CD14-positive monocyte (primary cell): ENCODE results near the gene LAMB4. TPM values are rescaled to one million over a fixed set of nuclear protein-coding genes. Genes with fewer than 3 reads are reported as not detected.

ENCODE experiments used
- DNase-seq, 3 donors: peaks; one replicate each; pipeline ENCODE4 v3.0.0-alpha.2; 2011 to 2022
- H2AFZ ChIP-seq: 2 replicates; pipeline ENCODE4 v1.6.0; 2012; ENCODE audit warnings: mild to moderate bottlenecking, low read depth, low read length, inconsistent platforms; ENCODE audit not compliant: insufficient read depth, poor library complexity, severe bottlenecking
- H3K27ac ChIP-seq, 2 donors: 1 replicate in 1 of 2; 2 replicates in 1 of 2; pipeline ENCODE4 v1.5.1; 2012 to 2013; ENCODE audit warnings: low read length in 2 of 2, control low read depth in 1 of 2, inconsistent platforms in 1 of 2, low read depth in 1 of 2, mild to moderate bottlenecking in 1 of 2
- H3K27me3 ChIP-seq, 2 donors: one replicate each; pipeline versions ENCODE4 v1.6.0 to v1.6.1; 2011 to 2013; ENCODE audit warnings: low read length in 2 of 2; ENCODE audit not compliant: control insufficient read depth in 2 of 2, insufficient read depth in 2 of 2
- H3K36me3 ChIP-seq, 2 donors: replicated peaks in 1 of 2; 1 replicate in 1 of 2; 2 replicates in 1 of 2; pipeline versions ENCODE4 v1.5.1 to v1.6.1; 2012 to 2013; ENCODE audit warnings: low read length in 2 of 2, control low read depth in 1 of 2, inconsistent platforms in 1 of 2, mild to moderate bottlenecking in 1 of 2; ENCODE audit not compliant: insufficient read depth in 2 of 2, control insufficient read depth in 1 of 2
- H3K4me1 ChIP-seq, 2 donors: 1 replicate in 1 of 2; 2 replicates in 1 of 2; pipeline versions ENCODE4 v1.5.1 to v1.6.1; 2012 to 2013; ENCODE audit warnings: low read length in 2 of 2, control low read depth in 1 of 2, inconsistent platforms in 1 of 2, mild to moderate bottlenecking in 1 of 2, moderate library complexity in 1 of 2; ENCODE audit not compliant: insufficient read depth in 2 of 2, control insufficient read depth in 1 of 2
- H3K4me2 ChIP-seq: replicated peaks from 2 replicates; pipeline ENCODE3; 2012; ENCODE audit warnings: low read length, moderate library complexity, mild to moderate bottlenecking; ENCODE audit not compliant: poor library complexity, severe bottlenecking; ENCODE audit errors: extremely low read depth
- H3K4me3 ChIP-seq, 3 experiments: fragments of 200-600 bp in 1 of 3; sonication (generic) in 1 of 3; replicated peaks in 1 of 3; 1 replicate in 2 of 3; 2 replicates in 1 of 3; pipeline ENCODE4 v1.5.1; 2011 to 2013; ENCODE audit warnings: low read length in 3 of 3, mild to moderate bottlenecking in 3 of 3, control low read depth in 2 of 3, low read depth in 2 of 3, inconsistent platforms in 1 of 3, moderate library complexity in 1 of 3
- H3K79me2 ChIP-seq: 2 replicates; pipeline ENCODE4 v1.6.0; 2012; ENCODE audit warnings: mild to moderate bottlenecking, control low read depth, inconsistent platforms, low read length, moderate library complexity; ENCODE audit not compliant: insufficient read depth
- H3K9ac ChIP-seq: 2 replicates; pipeline ENCODE4 v1.6.0; 2017; ENCODE audit warnings: low read length, mild to moderate bottlenecking; ENCODE audit not compliant: insufficient read depth, poor library complexity, severe bottlenecking
- H3K9me3 ChIP-seq, 2 donors: replicated peaks in 1 of 2; 1 replicate in 1 of 2; 2 replicates in 1 of 2; pipeline versions ENCODE4 v1.5.1 to v1.6.1; 2012 to 2013; ENCODE audit warnings: low read length in 2 of 2, control low read depth in 1 of 2; ENCODE audit not compliant: control insufficient read depth in 1 of 2, insufficient read depth in 1 of 2
- H4K20me1 ChIP-seq: 2 replicates; pipeline ENCODE4 v1.6.0; 2012; ENCODE audit warnings: mild to moderate bottlenecking, low read length, control low read depth, moderate library complexity; ENCODE audit not compliant: insufficient read depth
- H3K27ac Mint-ChIP-seq, 7 donors: one replicate each; pipeline ENCODE4 v1.8.0; 2020; ENCODE audit warnings: mild to moderate bottlenecking in 7 of 7, mixed read lengths in 7 of 7, moderate library complexity in 6 of 7, inconsistent platforms in 2 of 7
- H3K27me3 Mint-ChIP-seq, 3 donors: one replicate each; pipeline ENCODE4 v1.8.0; 2021 to 2022; ENCODE audit warnings: low read depth in 3 of 3, mild to moderate bottlenecking in 3 of 3, mixed read lengths in 3 of 3, moderate library complexity in 3 of 3, inconsistent platforms in 1 of 3
- H3K36me3 Mint-ChIP-seq, 2 donors: one replicate each; pipeline ENCODE4 v1.8.0; 2020; ENCODE audit warnings: mixed read lengths in 2 of 2, inconsistent platforms in 1 of 2, mild to moderate bottlenecking in 1 of 2
- H3K4me1 Mint-ChIP-seq: one replicate; pipeline ENCODE4 v1.8.0; 2020; ENCODE audit warnings: mild to moderate bottlenecking, mixed read lengths
- H3K4me3 Mint-ChIP-seq, 2 donors: one replicate each; pipeline ENCODE4 v1.8.0; 2020; ENCODE audit warnings: mild to moderate bottlenecking in 2 of 2, mixed read lengths in 2 of 2, moderate library complexity in 1 of 2
- H3K9me3 Mint-ChIP-seq, 7 donors: one replicate each; pipeline ENCODE4 v1.8.0; 2020 to 2022; ENCODE audit warnings: mixed read lengths in 7 of 7, mild to moderate bottlenecking in 6 of 7, moderate library complexity in 6 of 7, inconsistent platforms in 2 of 7
- WGBS: methylation state at CpG from one replicate; pipeline ENCODE4 v1.1.5; 2013; ENCODE audit warnings: missing lambda C conversion rate; ENCODE audit not compliant: insufficient coverage; 5-methylcytosine and 5-hydroxymethylcytosine counted together
- intact Hi-C, 2 donors: fragments of 100-400 bp; cut with micrococcal nuclease; formaldehyde crosslinking; loops; one replicate each; pipeline versions ENCODE4 v1.15.0 to v1.15.1; 2023
- polyA plus RNA-seq, 3 donors: library from polyadenylated mRNA; depleted of rRNA in 1 of 3; unstranded in 2 of 3; stranded (reverse) in 1 of 3; fragments of 300-500 nt in 2 of 3; fragments of >200 nt in 1 of 3; fragmentation: Illumina TruSeq in 2 of 3; gene quantifications; 1 replicate in 2 of 3; 2 replicates in 1 of 3; pipeline ENCODE4 v1.2.3, GENCODE V29; 2012 to 2021
- TF ChIP-seq, protein P1 (sequence below): fragments of 200-600 bp; IDR thresholded peaks from one replicate; pipeline ENCODE4 v1.8.0; 2022; ENCODE audit warnings: antibody characterized with exemption, mild to moderate bottlenecking

The LAMB4 gene
- polyA plus RNA-seq, 3 donors: not detected

DNA sequence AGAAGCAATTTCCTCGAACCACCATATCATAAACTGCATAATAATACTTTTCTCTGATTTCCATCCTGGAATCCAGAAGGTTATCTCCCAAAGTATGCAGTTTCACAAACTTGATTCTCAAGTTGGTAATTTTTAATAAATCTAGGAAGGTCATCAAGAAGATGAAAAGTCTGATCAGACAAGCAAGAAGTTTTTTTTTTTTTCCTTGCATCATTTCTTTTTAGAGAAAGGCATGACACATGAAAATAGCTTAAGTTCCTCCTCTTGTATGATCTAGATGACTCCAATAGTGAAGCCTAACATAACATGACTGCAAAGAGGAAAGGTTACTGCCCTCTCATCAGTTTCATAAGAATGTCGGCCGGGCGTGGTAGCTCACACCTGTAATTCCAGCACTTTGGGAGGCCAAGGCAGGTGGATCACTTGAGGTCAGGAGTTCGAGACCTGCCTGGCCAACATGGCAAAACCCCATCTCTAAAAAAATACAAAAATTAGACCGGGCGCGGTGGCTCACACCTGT is 149.4 kb downstream of the LAMB4 start:
- Mint-ChIP-seq H3K36me3 (no peaks in the 10 kb centered on the region), H3K27me3 (peaks cover 0 to 2% (median 0%) of the 10 kb centered on the region in 3 donors), H3K4me1 (no peaks in the 10 kb centered on the region), H3K27ac (no peak overlapping the region), H3K9me3 (peaks cover 0 to 7% (median 0%) of the 10 kb centered on the region in 7 donors), H3K4me3 (no peak overlapping the region)
- H3K9me3 ChIP-seq: no peaks in the 10 kb centered on the region
- H3K79me2 ChIP-seq: no peaks in the 10 kb centered on the region
- intact Hi-C loops: no loop called here
- 100% methylated on average over 7 of the region's 8 CpGs for WGBS
- no peak overlapping the region for H3K4me3 ChIP-seq
- TF ChIP-seq, protein P1, sequence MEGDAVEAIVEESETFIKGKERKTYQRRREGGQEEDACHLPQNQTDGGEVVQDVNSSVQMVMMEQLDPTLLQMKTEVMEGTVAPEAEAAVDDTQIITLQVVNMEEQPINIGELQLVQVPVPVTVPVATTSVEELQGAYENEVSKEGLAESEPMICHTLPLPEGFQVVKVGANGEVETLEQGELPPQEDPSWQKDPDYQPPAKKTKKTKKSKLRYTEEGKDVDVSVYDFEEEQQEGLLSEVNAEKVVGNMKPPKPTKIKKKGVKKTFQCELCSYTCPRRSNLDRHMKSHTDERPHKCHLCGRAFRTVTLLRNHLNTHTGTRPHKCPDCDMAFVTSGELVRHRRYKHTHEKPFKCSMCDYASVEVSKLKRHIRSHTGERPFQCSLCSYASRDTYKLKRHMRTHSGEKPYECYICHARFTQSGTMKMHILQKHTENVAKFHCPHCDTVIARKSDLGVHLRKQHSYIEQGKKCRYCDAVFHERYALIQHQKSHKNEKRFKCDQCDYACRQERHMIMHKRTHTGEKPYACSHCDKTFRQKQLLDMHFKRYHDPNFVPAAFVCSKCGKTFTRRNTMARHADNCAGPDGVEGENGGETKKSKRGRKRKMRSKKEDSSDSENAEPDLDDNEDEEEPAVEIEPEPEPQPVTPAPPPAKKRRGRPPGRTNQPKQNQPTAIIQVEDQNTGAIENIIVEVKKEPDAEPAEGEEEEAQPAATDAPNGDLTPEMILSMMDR: no peak
- DNase-seq: no peak
- no peaks in the 10 kb centered on the region for H3K36me3 ChIP-seq
- no peaks in the 10 kb centered on the region for H4K20me1 ChIP-seq
- no peak overlapping the region for H3K4me2 ChIP-seq
- no peak overlapping the region for H3K27ac ChIP-seq
- H3K9ac ChIP-seq: no peak overlapping the region
- H3K4me1 ChIP-seq: no peaks in the 10 kb centered on the region
- no peak overlapping the region for H2AFZ ChIP-seq
- H3K27me3 ChIP-seq: no peaks in the 10 kb centered on the region

DNA sequence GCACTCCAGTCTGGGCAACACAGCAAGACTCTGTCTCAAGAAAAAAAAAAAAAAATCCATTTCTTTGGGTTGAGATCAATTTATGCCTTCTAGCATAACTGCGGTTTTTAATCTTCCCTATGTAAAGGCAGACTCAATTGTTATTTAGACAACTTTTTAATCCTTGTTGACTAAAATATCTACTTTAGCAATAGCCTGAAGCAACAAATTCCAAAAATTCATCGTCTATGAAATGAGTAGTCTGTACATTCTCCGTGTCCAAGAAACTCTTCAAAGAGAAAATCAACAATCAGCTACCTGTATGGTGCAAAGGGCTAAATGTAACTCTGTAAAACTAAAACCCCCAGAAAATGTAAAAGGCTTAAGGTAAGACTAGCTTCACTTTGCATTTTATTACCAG is 150.0 kb downstream of the LAMB4 start:
- whole genome bisulfite sequencing: no CpG with 5 or more reads among the region's 3 CpGs
- no peak overlapping the region for H3K9ac ChIP-seq
- no peaks in the 10 kb centered on the region for H3K36me3 ChIP-seq
- no peaks in the 10 kb centered on the region for H4K20me1 ChIP-seq
- peaks cover 0 to 2% (median 0%) of the 10 kb centered on the region in 3 donors for H3K27me3 Mint-ChIP-seq
- no peaks in the 10 kb centered on the region for H3K4me1 Mint-ChIP-seq
- no peaks in the 10 kb centered on the region for H3K4me1 ChIP-seq
- H3K9me3 ChIP-seq: no peaks in the 10 kb centered on the region
- TF ChIP-seq, protein P1: no peak
- intact Hi-C loops: no loop called here
- H3K36me3 Mint-ChIP-seq: no peaks in the 10 kb centered on the region
- no peaks in the 10 kb centered on the region for H3K79me2 ChIP-seq
- H2AFZ ChIP-seq: no peak overlapping the region
- H3K9me3 Mint-ChIP-seq: peaks cover 0 to 3% (median 0%) of the 10 kb centered on the region in 7 donors
- H3K27me3 ChIP-seq: no peaks in the 10 kb centered on the region
- H3K4me3 ChIP-seq: no peak overlapping the region
- no peak overlapping the region for H3K27ac Mint-ChIP-seq
- no peak for DNase-seq
- H3K4me3 Mint-ChIP-seq: no peak overlapping the region
- no peak overlapping the region for H3K27ac ChIP-seq
- no peak overlapping the region for H3K4me2 ChIP-seq
